ENCODE data around the gene CHID1.

CHID1 gene

DNA sequence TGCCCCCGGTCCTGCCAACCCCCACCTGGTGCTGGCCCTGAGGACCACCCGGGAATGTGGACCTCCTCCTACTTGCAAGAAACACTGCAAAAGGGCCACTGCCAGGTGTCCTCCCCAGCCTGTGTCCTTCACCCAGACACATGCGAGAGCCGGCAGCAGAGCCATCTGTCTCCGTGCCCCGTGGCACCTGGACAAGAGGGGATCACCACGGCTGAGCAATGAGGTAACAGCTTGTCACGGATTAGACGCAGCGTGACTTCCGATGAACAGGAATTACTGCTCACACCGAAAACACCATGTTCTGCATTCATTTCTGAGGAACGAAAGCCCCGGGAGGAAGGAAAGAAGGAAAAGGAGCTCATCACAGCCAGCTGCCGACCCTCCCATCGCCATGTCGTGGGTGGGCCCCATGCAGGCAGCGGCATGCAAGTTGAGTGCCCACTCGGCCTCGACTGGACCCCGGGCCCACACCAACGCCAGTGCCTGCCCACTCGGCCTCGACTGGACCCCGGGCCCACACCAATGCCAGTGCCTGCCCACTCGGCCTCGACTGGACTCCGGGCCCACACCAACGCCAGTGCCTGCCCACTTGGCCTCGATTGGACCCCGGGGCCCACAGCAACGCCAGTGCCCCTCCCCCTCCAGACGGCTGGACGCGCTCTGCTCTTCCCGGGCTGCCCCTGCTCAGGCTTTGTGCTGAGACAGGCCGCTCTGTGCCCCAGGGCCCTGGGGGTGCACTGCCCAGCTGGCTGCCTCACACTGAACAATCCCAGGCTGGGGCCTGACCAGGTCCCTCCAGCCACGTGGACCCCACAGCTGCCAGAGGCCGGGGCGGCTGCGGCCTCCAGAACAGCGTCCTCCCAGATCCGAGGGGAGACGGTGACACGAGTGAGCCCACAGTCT is 22.0 kb downstream of the CHID1 start:
- Histone ChIP-seq H3K4me3 (ENCODE audit: low read length) (no peak overlapping the region), H3K27ac (ENCODE audit: low read depth, low read length) (no peak overlapping the region), H3K27me3 (ENCODE audit: control insufficient read depth, insufficient read depth, low read length) (no peaks in the 10 kb centered on the region), H3K9ac (ENCODE audit: low read length) (no peak overlapping the region), H3K4me1 (ENCODE audit: control insufficient read depth, insufficient read depth, low read length) (no peaks in the 10 kb centered on the region), H3K36me3 (ENCODE audit: control insufficient read depth, insufficient read depth, low read length) (no peaks in the 10 kb centered on the region)

DNA sequence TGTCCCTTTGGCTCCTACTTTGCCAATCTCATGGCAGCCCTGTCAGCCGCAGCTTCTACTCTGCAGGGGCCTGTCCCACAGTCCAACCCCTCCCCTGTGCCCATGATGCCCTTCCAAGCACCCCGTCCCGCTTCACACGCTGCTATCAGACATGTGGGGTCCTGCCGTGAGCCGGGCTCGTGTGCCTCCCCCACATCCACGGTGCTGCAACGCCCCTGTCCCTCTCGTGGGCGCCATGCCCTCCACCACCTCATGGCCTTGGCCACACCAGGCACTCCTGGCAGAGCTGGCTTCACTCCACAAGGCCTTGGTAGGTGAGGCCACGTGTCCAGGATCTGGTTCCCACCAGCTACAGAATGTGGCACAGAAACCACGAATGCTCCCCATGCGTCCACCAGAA is 23.0 kb downstream of the CHID1 start:
- Histone ChIP-seq H3K27ac (ENCODE audit: low read depth, low read length) (no peak overlapping the region), H3K27me3 (ENCODE audit: control insufficient read depth, insufficient read depth, low read length) (no peaks in the 10 kb centered on the region), H3K9ac (ENCODE audit: low read length) (no peak overlapping the region), H3K4me1 (ENCODE audit: control insufficient read depth, insufficient read depth, low read length) (no peaks in the 10 kb centered on the region), H3K4me3 (ENCODE audit: low read length) (no peak overlapping the region), H3K36me3 (ENCODE audit: control insufficient read depth, insufficient read depth, low read length) (no peaks in the 10 kb centered on the region)

DNA sequence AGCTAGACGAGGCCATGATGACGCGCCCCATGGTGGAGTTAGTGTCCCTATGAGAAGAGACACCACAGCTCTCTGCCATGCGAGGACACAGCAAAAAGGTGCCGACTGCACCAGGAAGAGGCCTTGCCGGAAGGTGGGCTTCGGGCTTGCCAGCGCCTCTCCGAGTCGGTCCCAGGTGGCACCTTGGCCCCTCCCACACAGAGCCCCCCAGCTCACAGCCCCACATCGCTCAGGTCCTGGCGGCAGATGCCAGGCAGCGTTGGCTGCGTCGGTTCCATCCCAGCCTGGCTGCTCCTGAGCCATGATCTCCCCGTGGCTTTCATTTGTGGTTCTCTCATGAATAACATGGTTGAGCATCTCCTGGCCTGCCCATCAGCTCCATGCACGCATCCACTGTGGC is 24.0 kb downstream of the CHID1 start:
- no peaks in the 10 kb centered on the region for H3K27me3 ChIP-seq (ENCODE audit: control insufficient read depth, insufficient read depth, low read length)
- H3K9ac ChIP-seq (ENCODE audit: low read length) = no peak overlapping the region
- H3K27ac ChIP-seq (ENCODE audit: low read depth, low read length) = no peak overlapping the region
- H3K36me3 ChIP-seq (ENCODE audit: control insufficient read depth, insufficient read depth, low read length) = no peaks in the 10 kb centered on the region
- no peak overlapping the region for H3K4me3 ChIP-seq (ENCODE audit: low read length)
- H3K4me1 ChIP-seq (ENCODE audit: control insufficient read depth, insufficient read depth, low read length) = no peaks in the 10 kb centered on the region

DNA sequence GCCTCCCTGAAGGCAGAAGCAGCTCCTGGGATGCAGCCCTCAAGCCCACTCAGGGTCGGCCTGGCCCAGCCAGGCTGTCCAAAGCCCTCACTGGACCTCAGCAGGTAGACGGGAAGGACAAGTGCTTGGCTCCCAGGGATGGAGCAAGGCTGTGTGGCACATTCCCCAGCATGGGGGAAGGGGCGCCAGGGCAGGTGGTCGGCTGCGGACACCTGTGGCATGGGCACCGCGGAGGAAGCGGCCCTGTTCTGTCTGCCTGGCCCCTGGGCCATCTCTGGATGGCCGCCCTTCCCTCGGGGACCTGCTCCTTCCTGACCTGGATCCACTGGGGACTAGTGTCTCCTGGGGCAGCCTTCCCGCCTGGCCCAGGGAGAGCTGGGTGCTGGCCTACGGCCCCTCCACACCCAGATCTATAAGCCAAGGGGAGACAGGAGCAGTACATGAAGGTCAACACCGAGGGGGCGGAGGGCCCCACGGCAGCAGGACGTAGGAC is 26.0 kb downstream of the CHID1 start:
- Histone ChIP-seq H3K36me3 (ENCODE audit: control insufficient read depth, insufficient read depth, low read length) (peaks cover 5% of the 10 kb centered on the region), H3K27ac (ENCODE audit: low read depth, low read length) (no peak overlapping the region), H3K4me3 (ENCODE audit: low read length) (no peak overlapping the region)

DNA sequence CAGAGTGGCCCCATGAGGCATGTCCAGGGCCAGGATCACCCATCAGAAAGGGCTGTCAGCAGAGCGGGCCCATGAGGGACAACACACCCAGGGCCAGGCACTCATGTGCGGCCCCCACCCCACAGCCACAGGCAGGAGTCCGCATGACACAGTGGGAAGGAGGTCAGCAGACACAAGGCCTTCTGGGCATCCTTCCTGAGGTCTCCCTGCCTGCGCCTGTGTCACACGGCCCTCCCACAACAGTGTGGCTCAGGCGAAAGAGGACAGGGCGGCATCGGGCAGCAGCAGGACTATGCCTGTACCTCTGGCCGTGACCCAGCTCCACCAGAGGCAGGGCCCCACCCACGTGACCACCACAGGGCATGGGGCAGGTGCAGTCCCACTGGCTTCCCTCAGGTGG is 27.1 kb downstream of the CHID1 start:
- Histone ChIP-seq H3K36me3 (ENCODE audit: control insufficient read depth, insufficient read depth, low read length) (peaks cover 6% of the 10 kb centered on the region), H3K27me3 (ENCODE audit: control insufficient read depth, insufficient read depth, low read length) (no peaks in the 10 kb centered on the region), H3K27ac (ENCODE audit: low read depth, low read length) (no peak overlapping the region)

More for the DNA sequence above, 26.0 kb downstream of the CHID1 start:
- Histone ChIP-seq H3K4me1 (ENCODE audit: control insufficient read depth, insufficient read depth, low read length) (no peaks in the 10 kb centered on the region), H3K9ac (ENCODE audit: low read length) (no peak overlapping the region), H3K27me3 (ENCODE audit: control insufficient read depth, insufficient read depth, low read length) (no peaks in the 10 kb centered on the region)

DNA sequence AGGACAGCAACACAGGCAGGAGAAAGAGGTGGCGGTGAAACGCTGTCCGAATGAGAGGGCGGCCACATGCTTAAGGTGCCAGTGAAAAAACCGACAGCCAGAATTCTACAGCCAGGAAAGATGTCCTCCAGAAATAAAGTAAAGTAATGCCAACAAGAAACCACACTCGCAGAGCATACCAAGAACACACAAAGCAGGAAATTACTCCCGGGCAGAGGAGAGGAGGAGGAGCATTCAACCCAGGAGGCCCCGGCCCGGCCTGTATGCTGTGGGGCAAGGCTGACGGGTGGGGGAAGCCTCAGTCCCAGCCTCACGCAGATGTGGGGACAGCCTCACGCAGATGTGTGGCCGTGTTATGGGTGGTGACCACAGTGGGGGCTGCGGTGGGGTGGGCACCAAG is 28.0 kb downstream of the CHID1 start:
- H3K36me3 ChIP-seq (ENCODE audit: control insufficient read depth, insufficient read depth, low read length) = peaks cover 6% of the 10 kb centered on the region

More for the DNA sequence above, 27.1 kb downstream of the CHID1 start:
- no peak overlapping the region for H3K9ac ChIP-seq (ENCODE audit: low read length)
- H3K4me1 ChIP-seq (ENCODE audit: control insufficient read depth, insufficient read depth, low read length) = no peaks in the 10 kb centered on the region
- H3K4me3 ChIP-seq (ENCODE audit: low read length) = no peak overlapping the region

DNA sequence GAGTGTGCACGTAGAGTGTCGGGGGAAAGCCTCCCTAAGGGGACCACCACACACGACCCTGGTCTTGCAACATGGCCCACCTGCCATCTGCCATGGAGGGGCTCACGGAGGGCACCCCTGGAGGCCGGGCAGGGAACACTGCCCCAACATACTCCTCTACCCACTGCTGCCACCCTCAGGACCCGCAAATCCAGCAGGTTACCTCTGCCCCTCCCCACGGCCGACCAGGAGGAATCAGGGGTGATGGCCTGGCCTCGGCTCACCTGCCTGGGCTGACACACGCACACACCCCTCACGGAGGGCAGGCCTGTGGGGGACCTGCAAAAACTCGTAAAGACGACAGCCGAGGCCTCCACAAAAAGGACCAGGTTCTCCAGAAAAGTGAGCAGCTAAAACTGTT is 30.2 kb downstream of the CHID1 start:
- Histone ChIP-seq H3K27ac (ENCODE audit: low read depth, low read length) (no peak overlapping the region), H3K36me3 (ENCODE audit: control insufficient read depth, insufficient read depth, low read length) (peaks cover 6% of the 10 kb centered on the region), H3K27me3 (ENCODE audit: control insufficient read depth, insufficient read depth, low read length) (no peaks in the 10 kb centered on the region), H3K4me3 (ENCODE audit: low read length) (no peak overlapping the region), H3K9ac (ENCODE audit: low read length) (no peak overlapping the region), H3K4me1 (ENCODE audit: control insufficient read depth, insufficient read depth, low read length) (no peaks in the 10 kb centered on the region)

More for the DNA sequence above, 28.0 kb downstream of the CHID1 start:
- H3K9ac ChIP-seq (ENCODE audit: low read length) = no peak overlapping the region
- no peaks in the 10 kb centered on the region for H3K4me1 ChIP-seq (ENCODE audit: control insufficient read depth, insufficient read depth, low read length)
- H3K27me3 ChIP-seq (ENCODE audit: control insufficient read depth, insufficient read depth, low read length) = no peaks in the 10 kb centered on the region
- H3K4me3 ChIP-seq (ENCODE audit: low read length) = no peak overlapping the region
- H3K27ac ChIP-seq (ENCODE audit: low read depth, low read length) = no peak overlapping the region

DNA sequence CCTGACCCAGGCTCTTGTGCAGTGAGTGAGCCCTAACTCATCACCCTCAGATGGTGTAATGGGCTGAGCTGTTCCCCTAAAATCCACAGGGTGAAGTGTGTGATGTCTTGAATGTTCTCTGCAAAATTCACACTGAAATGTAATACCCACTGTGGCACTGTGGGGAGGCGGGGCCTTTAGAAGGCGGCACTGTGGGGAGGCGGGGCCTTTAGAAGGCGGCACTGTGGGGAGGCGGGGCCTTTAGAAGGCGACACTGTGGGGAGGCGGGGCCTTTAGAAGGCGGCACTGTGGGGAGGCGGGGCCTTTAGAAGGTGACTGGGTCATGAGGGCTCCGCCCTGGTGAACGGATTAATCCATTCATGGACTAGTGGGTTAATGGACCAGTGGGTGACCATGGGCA is 33.0 kb downstream of the CHID1 start:
- no peaks in the 10 kb centered on the region for H3K27me3 ChIP-seq (ENCODE audit: control insufficient read depth, insufficient read depth, low read length)
- no peaks in the 10 kb centered on the region for H3K4me1 ChIP-seq (ENCODE audit: control insufficient read depth, insufficient read depth, low read length)
- H3K9ac ChIP-seq (ENCODE audit: low read length) = no peak overlapping the region
- H3K36me3 ChIP-seq (ENCODE audit: control insufficient read depth, insufficient read depth, low read length) = peaks cover 8% of the 10 kb centered on the region
- no peak overlapping the region for H3K27ac ChIP-seq (ENCODE audit: low read depth, low read length)
- H3K4me3 ChIP-seq (ENCODE audit: low read length) = no peak overlapping the region

DNA sequence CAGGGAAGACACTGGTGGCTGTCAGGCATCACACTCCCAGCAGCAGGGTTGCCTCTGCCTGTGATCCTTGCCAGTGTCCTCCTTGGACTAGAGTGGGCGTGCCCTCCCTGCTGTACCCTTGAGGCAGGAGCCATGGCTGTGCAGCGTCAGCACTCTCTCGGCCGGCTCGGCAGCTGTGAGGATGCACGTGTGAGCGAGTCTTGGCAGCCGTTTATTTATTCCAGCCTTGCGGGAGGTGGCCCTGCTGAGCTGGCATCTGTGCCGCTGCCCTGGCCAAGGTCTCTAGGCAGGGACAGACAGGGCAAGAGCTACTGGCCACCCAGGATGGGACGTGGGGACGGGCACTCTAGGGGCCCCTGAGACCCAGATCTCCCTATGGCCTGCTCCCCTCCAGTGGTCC is 34.1 kb downstream of the CHID1 start:
- Histone ChIP-seq H3K27ac (ENCODE audit: low read depth, low read length) (no peak overlapping the region), H3K4me3 (ENCODE audit: low read length) (no peak overlapping the region), H3K27me3 (ENCODE audit: control insufficient read depth, insufficient read depth, low read length) (no peaks in the 10 kb centered on the region), H3K36me3 (ENCODE audit: control insufficient read depth, insufficient read depth, low read length) (peaks cover 8% of the 10 kb centered on the region), H3K9ac (ENCODE audit: low read length) (no peak overlapping the region), H3K4me1 (ENCODE audit: control insufficient read depth, insufficient read depth, low read length) (no peaks in the 10 kb centered on the region)

DNA sequence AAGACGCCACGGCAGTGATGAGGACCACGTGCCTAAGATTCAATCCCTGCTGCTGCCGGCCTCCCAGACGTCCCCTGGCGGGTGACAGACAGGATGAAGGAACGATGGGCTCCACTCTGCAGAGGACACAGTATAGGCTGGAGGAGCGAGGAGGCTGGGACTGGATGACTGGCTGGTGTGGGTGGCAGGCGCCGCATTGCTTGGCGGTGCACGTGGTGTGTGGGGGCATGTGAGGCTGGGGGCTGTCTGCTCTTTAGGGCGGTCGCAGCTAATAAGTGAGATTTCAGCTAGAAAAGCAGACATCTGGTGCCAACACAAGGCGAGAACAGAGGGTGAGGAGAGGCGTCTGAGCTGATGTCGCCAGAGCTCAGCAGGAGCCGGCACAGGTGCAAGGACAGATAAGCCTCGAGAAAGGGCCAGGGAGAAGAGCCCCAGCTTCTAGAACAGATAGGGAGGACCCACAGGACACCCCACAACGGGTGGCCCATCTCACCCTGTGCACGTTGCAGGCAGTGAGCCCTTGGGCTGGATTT is 34.8 kb downstream of the CHID1 start:
- Histone ChIP-seq H3K9ac (ENCODE audit: low read length) (no peak overlapping the region), H3K36me3 (ENCODE audit: control insufficient read depth, insufficient read depth, low read length) (peaks cover 8% of the 10 kb centered on the region), H3K4me3 (ENCODE audit: low read length) (no peak overlapping the region), H3K27me3 (ENCODE audit: control insufficient read depth, insufficient read depth, low read length) (no peaks in the 10 kb centered on the region), H3K4me1 (ENCODE audit: control insufficient read depth, insufficient read depth, low read length) (no peaks in the 10 kb centered on the region), H3K27ac (ENCODE audit: low read depth, low read length) (no peak overlapping the region)

DNA sequence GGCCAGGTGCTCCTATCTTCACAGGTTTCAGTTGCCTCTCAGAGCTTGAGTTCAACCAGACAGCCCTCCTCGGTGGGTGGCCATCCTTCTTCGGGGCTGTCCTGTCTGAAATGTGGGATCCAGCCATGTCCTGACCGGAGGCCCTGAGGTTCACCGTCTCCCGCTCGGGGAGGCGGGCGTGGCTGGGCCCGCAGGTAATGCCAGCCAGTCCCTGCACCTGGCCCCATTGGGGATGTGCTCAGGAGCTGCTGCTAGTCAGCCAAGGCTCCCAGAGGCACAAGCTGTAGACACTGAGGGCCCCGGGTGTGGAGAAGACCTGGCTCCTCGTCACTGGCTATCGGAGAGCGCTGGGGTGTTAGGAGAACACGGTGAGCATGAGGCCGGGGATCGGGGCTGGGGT is 35.4 kb downstream of the CHID1 start:
- Histone ChIP-seq H3K4me3 (ENCODE audit: low read length) (no peak overlapping the region), H3K36me3 (ENCODE audit: control insufficient read depth, insufficient read depth, low read length) (peaks cover 6% of the 10 kb centered on the region), H3K4me1 (ENCODE audit: control insufficient read depth, insufficient read depth, low read length) (no peaks in the 10 kb centered on the region), H3K27ac (ENCODE audit: low read depth, low read length) (no peak overlapping the region), H3K27me3 (ENCODE audit: control insufficient read depth, insufficient read depth, low read length) (no peaks in the 10 kb centered on the region), H3K9ac (ENCODE audit: low read length) (no peak overlapping the region)

DNA sequence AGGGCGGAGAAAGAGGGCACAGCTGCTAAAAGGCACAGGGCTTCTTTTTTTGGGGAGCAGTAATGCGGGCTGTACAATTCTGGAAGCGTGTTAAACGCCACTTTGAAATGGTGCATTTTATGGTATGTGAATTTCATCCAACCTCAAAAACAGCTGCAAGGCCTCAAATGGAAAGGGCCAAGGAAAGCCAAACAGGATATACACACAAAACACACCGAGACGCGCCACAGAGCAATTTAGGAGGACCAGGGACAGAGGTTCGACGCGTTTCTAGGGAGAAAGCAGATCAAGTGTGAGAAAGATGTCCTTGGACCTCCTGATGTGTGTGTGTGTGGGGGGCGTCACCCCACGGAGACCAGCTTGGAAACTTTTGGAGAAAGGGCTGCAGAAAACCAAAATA is 36.9 kb downstream of the CHID1 start:
- Histone ChIP-seq H3K27ac (ENCODE audit: low read depth, low read length) (no peak overlapping the region), H3K36me3 (ENCODE audit: control insufficient read depth, insufficient read depth, low read length) (peaks cover 2% of the 10 kb centered on the region), H3K27me3 (ENCODE audit: control insufficient read depth, insufficient read depth, low read length) (no peaks in the 10 kb centered on the region), H3K9ac (ENCODE audit: low read length) (no peak overlapping the region), H3K4me3 (ENCODE audit: low read length) (no peak overlapping the region), H3K4me1 (ENCODE audit: control insufficient read depth, insufficient read depth, low read length) (no peaks in the 10 kb centered on the region)

DNA sequence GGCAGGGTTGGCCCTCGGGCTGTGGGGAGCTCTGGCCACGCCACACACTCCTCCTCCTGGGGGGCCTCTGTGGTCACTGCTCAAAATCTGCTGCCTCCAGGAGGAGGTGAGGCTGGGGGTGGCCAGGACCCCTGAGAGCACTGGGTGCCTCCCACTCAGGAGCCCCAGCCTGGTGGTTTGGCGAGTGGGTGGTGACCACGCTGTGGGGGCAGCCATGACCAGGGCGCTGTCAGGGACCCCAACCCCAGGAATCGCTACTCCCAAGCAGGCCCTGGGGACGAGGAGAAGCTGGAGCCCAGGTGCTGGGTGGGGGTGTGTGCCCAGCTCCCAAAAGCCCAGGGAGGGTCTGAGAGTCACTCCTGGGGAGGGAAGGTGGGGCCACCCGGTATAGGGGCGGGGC is 37.8 kb downstream of the CHID1 start:
- H3K27me3 ChIP-seq (ENCODE audit: control insufficient read depth, insufficient read depth, low read length) = no peaks in the 10 kb centered on the region
- no peak overlapping the region for H3K27ac ChIP-seq (ENCODE audit: low read depth, low read length)
- H3K9ac ChIP-seq (ENCODE audit: low read length) = no peak overlapping the region
- H3K4me1 ChIP-seq (ENCODE audit: control insufficient read depth, insufficient read depth, low read length) = no peaks in the 10 kb centered on the region
- H3K36me3 ChIP-seq (ENCODE audit: control insufficient read depth, insufficient read depth, low read length) = peaks cover 2% of the 10 kb centered on the region
- H3K4me3 ChIP-seq (ENCODE audit: low read length) = no peak overlapping the region
